Sigmoid colon (tissue), 4 donors: ENCODE data around the gene ELMO1.

Source experiments
- CTCF ChIP-seq, 4 experiments: fragments of 450-650 bp in 3 of 4; fragments of 200-600 bp in 1 of 4; IDR thresholded peaks; one replicate each; pipeline ENCODE4 v1.5.1; 2016 to 2019; ENCODE audit warnings: antibody characterized with exemption in 4 of 4, mild to moderate bottlenecking in 3 of 4, moderate library complexity in 2 of 4
- EP300 ChIP-seq, 4 donors: sonication (generic); formaldehyde crosslinking; IDR thresholded peaks; one replicate each; pipeline ENCODE4 v1.6.1; 2017; ENCODE audit warnings: antibody characterized with exemption in 4 of 4
- POLR2A ChIP-seq, 2 donors: fragments of 450-650 bp; IDR thresholded peaks; one replicate each; pipeline ENCODE4 v1.6.1; 2016; ENCODE audit warnings: antibody characterized with exemption in 2 of 2, mild to moderate bottlenecking in 2 of 2, moderate library complexity in 2 of 2
- POLR2AphosphoS5 ChIP-seq, 4 donors: sonication (generic); formaldehyde crosslinking; IDR thresholded peaks; one replicate each; pipeline ENCODE4 v1.6.1; 2017; ENCODE audit warnings: antibody characterized with exemption in 4 of 4

- no peak for TF ChIP-seq CTCF (IDR thresholded peaks at IDR 0.05)
- TF ChIP-seq POLR2AphosphoS5 (IDR thresholded peaks at IDR 0.05), result no peak
- no peak for TF ChIP-seq POLR2A (IDR thresholded peaks at IDR 0.05)
- no peak for TF ChIP-seq EP300 (IDR thresholded peaks at IDR 0.05)
Measured at GRCh38 chr7:36904101-36904500, 544.6 kb downstream of the ELMO1 start.
